ENCODE results near the gene SPRING1.

SPRING1 gene

GRCh38 chr12:116739381-116739887 is 1.6 kb upstream of the SPRING1 start:
- no peak for DNase-seq

GRCh38 chr12:116736962-116737773 is 701 bp downstream of the SPRING1 start:
- DNase-seq: no peak

- DNase-seq: no peak
Measured at GRCh38 chr12:116735951-116736599, 1.8 kb downstream of the SPRING1 start.

GRCh38 chr12:116735084-116735483 is 2.8 kb downstream of the SPRING1 start:
- no peak for DNase-seq

- DNase-seq: no peak
Measured at GRCh38 chr12:116734156-116734768, 3.6 kb downstream of the SPRING1 start.

GRCh38 chr12:116731801-116732200 is 6.1 kb downstream of the SPRING1 start:
- no peak for DNase-seq

- DNase-seq: peak; percentile 90
Measured at GRCh38 chr12:116727891-116728290, 10.0 kb downstream of the SPRING1 start.

- DNase-seq: peak; percentile 55
Measured at GRCh38 chr12:116727261-116727660, 10.6 kb downstream of the SPRING1 start.

- peak; percentile 83 for DNase-seq
Measured at GRCh38 chr12:116726694-116727093, 11.2 kb downstream of the SPRING1 start.

- DNase-seq: no peak
Measured at GRCh38 chr12:116722245-116722644, 15.6 kb downstream of the SPRING1 start.

- peak; percentile 65 for DNase-seq
Measured at GRCh38 chr12:116719731-116720528, 17.9 kb downstream of the SPRING1 start.

- DNase-seq: peak; percentile 99
Measured at GRCh38 chr12:116718655-116719454, 19.0 kb downstream of the SPRING1 start.

GRCh38 chr12:116717466-116718437 is 20.1 kb downstream of the SPRING1 start:
- DNase-seq: peak; percentile 75

GRCh38 chr12:116714175-116714574 is 23.7 kb downstream of the SPRING1 start:
- no peak for DNase-seq

GRCh38 chr12:116713527-116713926 is 24.3 kb downstream of the SPRING1 start:
- no peak for DNase-seq

- DNase-seq: peak; percentile 97
Measured at GRCh38 chr12:116712458-116713303, 25.2 kb downstream of the SPRING1 start.

- DNase-seq: no peak
Measured at GRCh38 chr12:116710370-116711150, 27.3 kb downstream of the SPRING1 start.

GRCh38 chr12:116709768-116710167 is 28.1 kb downstream of the SPRING1 start:
- no peak for DNase-seq
